Prostate gland (tissue), 2 donors: ENCODE data around the gene CNTN4. TPM values are rescaled to one million over a fixed set of nuclear protein-coding genes. Genes with fewer than 3 reads are reported as not detected.
A peak's percentile ranks its signal among the peaks of the same experiment; 100 is the strongest.

Experiments
- DNase-seq: peaks from one replicate; pipeline ENCODE4 v3.0.0-alpha.2; 2019; ENCODE audit warnings: low spot score
- H3K27ac ChIP-seq, 2 donors: fragments of 200-600 bp; sonication (generic); 2 replicates each; pipeline ENCODE4 v1.5.1; 2017 to 2019
- H3K27me3 ChIP-seq: fragments of 200-600 bp; sonication (generic); replicated peaks from 2 replicates; pipeline ENCODE4 v1.5.1; 2019; ENCODE audit not compliant: insufficient read depth
- H3K36me3 ChIP-seq, 2 donors: fragments of 200-600 bp; sonication (generic); 1 replicate in 1 of 2; 2 replicates in 1 of 2; pipeline versions ENCODE4 v1.5.1 to v1.8.1; 2017 to 2019
- H3K4me1 ChIP-seq: fragments of 200-600 bp; sonication (generic); replicated peaks from 2 replicates; pipeline ENCODE4 v1.5.1; 2019
- H3K4me3 ChIP-seq, 2 donors: fragments of 200-600 bp; sonication (generic); 2 replicates each; pipeline ENCODE4 v1.5.1; 2017 to 2019
- H3K9me3 ChIP-seq: fragments of 200-600 bp; sonication (generic); 2 replicates; pipeline ENCODE4 v1.5.1; 2017
- POLR2A ChIP-seq: fragments of 450-650 bp; IDR thresholded peaks from one replicate; pipeline ENCODE4 v1.6.1; 2016; ENCODE audit warnings: antibody characterized with exemption, mild to moderate bottlenecking
- POLR2AphosphoS5 ChIP-seq: sonication (generic); formaldehyde crosslinking; IDR thresholded peaks from one replicate; pipeline ENCODE4 v1.6.1; 2017; ENCODE audit warnings: antibody characterized with exemption
- WGBS: methylation state at CpG from one replicate; pipeline ENCODE4 v1.1.5; 2018; 5-methylcytosine and 5-hydroxymethylcytosine counted together
- intact Hi-C: fragments of 100-400 bp; cut with DNase I; formaldehyde crosslinking; loops from one replicate; pipeline ENCODE4 v1.14.2; 2022
- total RNA-seq, 2 donors: library from RNA; depleted of rRNA; stranded (reverse); fragments of >200 nt; gene quantifications; one replicate each; pipeline ENCODE4 v1.1.0, GENCODE V29; 2016
- TF ChIP-seq, protein P1 (sequence below), 4 experiments: fragments of 200-600 bp in 2 of 4; fragments of 450-650 bp in 2 of 4; sonication (generic) in 2 of 4; IDR thresholded peaks; 1 replicate in 3 of 4; 2 replicates in 1 of 4; pipeline ENCODE4 v1.5.1; 2016 to 2019; ENCODE audit warnings: antibody characterized with exemption in 4 of 4, mild to moderate bottlenecking in 2 of 4, moderate library complexity in 2 of 4

The CNTN4 gene
- total RNA-seq, 2 donors from 2014 or later, result 1.5 to 5.7 TPM

DNA sequence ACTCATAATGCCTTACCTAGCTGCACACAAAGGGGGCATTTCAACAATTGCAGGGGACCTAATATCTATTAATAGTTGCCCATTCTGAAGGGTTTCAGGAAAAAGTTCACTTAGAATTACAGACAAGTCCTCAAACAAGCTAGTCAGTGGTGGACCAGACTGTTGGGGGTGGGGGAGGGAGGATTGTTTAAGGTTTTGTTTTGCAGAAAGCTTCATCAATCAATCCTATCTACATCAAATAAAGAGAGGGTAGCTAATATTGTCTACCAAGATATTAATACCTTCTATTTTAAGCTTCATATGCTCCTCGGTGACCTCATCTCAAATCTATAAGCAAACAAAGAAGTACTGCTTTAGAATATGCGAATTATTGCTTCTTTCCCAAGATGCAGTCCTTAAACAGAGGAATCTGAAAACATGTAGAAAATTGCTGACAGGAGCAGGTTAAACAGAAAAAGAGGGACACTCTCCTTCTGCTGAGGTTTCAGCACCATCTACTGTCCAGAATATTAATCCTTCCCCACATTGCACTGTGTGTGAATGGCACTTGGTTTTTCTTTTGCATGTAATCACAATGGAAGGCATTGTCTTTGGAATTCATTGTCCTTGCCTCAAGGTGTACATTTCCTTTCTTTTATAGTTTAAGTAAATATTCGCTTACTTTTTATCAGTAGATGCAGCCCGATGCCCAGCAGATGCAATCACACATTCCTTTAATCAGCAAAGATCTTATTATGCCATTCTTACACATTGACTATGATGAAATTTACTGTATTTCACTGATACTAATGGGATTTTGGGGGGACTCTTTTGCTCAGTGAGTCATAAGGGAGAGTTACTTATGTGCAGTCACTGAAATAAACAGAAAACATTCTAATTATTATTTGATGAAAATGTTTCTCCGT is 916.8 kb downstream of the CNTN4 start:
- intact Hi-C loops, result no loop called here
- no peak overlapping the region for H3K27ac ChIP-seq
- no peaks in the 10 kb centered on the region for H3K36me3 ChIP-seq
- DNase-seq, result peak; percentile 40
- TF ChIP-seq POLR2AphosphoS5 (peak; percentile 73), POLR2A (no peak)
- TF ChIP-seq, protein P1, sequence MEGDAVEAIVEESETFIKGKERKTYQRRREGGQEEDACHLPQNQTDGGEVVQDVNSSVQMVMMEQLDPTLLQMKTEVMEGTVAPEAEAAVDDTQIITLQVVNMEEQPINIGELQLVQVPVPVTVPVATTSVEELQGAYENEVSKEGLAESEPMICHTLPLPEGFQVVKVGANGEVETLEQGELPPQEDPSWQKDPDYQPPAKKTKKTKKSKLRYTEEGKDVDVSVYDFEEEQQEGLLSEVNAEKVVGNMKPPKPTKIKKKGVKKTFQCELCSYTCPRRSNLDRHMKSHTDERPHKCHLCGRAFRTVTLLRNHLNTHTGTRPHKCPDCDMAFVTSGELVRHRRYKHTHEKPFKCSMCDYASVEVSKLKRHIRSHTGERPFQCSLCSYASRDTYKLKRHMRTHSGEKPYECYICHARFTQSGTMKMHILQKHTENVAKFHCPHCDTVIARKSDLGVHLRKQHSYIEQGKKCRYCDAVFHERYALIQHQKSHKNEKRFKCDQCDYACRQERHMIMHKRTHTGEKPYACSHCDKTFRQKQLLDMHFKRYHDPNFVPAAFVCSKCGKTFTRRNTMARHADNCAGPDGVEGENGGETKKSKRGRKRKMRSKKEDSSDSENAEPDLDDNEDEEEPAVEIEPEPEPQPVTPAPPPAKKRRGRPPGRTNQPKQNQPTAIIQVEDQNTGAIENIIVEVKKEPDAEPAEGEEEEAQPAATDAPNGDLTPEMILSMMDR (IDR thresholded peaks at IDR 0.05), result peak in 2 of 4 experiments; percentile 55 to 66
- H3K27me3 ChIP-seq, result no peaks in the 10 kb centered on the region
- no peaks in the 10 kb centered on the region for H3K9me3 ChIP-seq
- no peaks in the 10 kb centered on the region for H3K4me1 ChIP-seq
- H3K4me3 ChIP-seq, result no peak overlapping the region
- WGBS, result 17% methylated on average over 5 of the region's 5 CpGs

DNA sequence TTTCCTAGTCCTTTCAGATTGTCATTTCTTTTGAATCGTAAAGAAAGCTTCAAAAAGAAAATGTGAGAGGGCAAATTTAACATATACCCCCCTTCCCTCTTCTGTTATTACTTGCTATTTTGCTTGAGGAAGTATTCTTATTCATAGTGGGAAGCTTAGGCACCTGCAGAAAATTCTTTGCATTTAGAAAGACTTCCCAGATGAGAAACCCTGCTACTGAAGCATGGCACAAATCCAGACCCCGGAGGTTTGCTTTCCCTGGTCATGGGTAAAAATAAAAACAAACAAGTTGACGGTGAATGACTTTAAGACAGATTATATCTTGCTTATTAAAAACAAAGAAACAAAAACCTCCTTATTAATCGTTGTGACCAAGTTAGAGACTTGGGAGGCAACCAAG is 917.6 kb downstream of the CNTN4 start:
- Histone ChIP-seq H3K4me1 (no peaks in the 10 kb centered on the region), H3K9me3 (no peaks in the 10 kb centered on the region), H3K27ac (no peak overlapping the region), H3K4me3 (no peak overlapping the region), H3K36me3 (no peaks in the 10 kb centered on the region), H3K27me3 (no peaks in the 10 kb centered on the region)
- intact Hi-C loops, result no loop called here
- DNase-seq, result no peak
- no peak for TF ChIP-seq POLR2A
- TF ChIP-seq, protein P1 (IDR thresholded peaks at IDR 0.05), result no peak
- TF ChIP-seq POLR2AphosphoS5, result no peak
- WGBS, result 30% methylated on average over 4 of the region's 4 CpGs

DNA sequence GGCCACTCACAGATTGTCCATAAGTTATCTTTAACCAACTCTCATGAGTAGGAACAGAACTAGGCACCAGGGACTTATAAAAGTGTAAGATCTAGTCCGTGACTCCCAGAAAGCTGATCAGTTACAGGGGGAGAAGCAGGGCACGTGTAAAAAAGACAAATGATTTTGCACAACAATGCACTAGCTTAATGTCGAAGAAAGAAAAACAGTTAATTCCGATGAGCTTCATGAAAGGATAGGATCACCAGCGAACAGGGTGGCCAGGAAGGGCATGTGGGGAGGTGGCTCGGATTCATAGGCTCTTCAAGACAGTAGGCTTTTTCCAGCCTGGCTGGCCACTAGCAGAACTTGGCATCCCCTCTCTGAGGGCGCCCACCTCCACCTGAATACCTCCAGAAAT is 921.5 kb downstream of the CNTN4 start:
- Histone ChIP-seq H3K9me3 (no peaks in the 10 kb centered on the region), H3K27ac (no peak overlapping the region), H3K4me1 (no peaks in the 10 kb centered on the region), H3K27me3 (no peaks in the 10 kb centered on the region), H3K4me3 (no peak overlapping the region), H3K36me3 (no peaks in the 10 kb centered on the region)
- intact Hi-C loops, result no loop called here
- no peak for TF ChIP-seq POLR2AphosphoS5
- no peak for TF ChIP-seq POLR2A
- TF ChIP-seq, protein P1 (IDR thresholded peaks at IDR 0.05), result no peak
- WGBS, result 80% methylated on average over 7 of the region's 7 CpGs
- no peak for DNase-seq

DNA sequence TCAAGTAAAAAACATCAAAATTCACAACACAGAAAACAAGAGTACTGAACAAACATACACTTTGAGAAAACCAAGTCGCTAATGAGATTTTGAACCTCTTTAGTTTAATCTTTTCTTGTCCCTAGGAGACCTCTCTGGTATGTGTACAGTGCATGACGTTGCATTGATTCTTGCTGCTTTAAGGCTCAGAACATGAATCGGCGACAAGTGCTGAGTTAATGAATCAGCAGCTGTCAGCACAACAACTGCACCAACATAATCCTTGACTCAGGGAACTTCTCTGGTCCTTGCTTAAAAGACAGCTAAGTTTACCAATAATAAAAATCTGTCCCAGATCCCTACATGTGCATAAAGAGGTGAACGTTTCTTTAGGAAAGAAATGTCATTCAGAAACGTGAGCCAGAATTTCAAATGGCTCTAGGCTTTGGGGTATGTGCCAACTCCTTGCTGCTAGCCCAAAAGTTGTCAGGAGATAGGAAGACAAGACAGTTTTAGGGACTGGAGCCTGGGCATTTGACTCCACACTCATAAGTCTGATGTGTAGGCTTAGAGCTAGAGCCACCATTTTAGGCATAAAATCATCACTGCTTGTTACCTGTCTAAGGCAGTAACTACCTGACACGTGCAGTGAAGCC is 924.6 kb downstream of the CNTN4 start:
- 59% methylated on average over 7 of the region's 7 CpGs for WGBS
- DNase-seq, result no peak
- no peaks in the 10 kb centered on the region for H3K36me3 ChIP-seq
- no peaks in the 10 kb centered on the region for H3K9me3 ChIP-seq
- no peak overlapping the region for H3K27ac ChIP-seq
- H3K4me3 ChIP-seq, result no peak overlapping the region
- TF ChIP-seq POLR2A (no peak), POLR2AphosphoS5 (no peak)
- TF ChIP-seq, protein P1 (IDR thresholded peaks at IDR 0.05), result no peak
- intact Hi-C loops, result no loop called here
- no peaks in the 10 kb centered on the region for H3K4me1 ChIP-seq
- no peaks in the 10 kb centered on the region for H3K27me3 ChIP-seq
